GM21619 (cell line): Measurements from ENCODE around the gene SKAP2.

Experiments used
- ATAC-seq: cut with Tn5 transposase; IDR thresholded peaks from one replicate; pipeline ENCODE4 v1.9.1; 2021; ENCODE audit not compliant: unreplicated experiment

The SKAP2 gene

DNA sequence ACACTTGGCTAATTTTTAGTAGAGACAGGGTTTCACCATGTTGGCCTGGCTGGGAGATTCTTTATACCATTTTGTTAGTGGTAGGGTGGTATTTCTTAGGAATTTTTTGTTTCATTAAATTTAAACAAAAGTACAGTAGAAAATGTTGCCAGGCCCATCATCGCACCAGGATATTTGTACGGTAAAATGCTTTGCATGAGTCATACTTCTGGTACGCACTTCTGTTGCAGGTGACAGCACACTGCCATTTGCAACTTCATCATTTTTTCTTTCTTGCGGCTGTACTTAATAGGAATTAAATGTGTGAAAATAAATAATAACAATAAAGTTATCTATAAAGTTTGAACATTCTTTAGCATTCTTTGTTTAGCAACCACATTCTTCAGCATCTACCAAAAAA is 195.6 kb downstream of the SKAP2 start:
- ATAC-seq: no peak

- ATAC-seq: peak; percentile 54
These were observed 196.8 kb downstream of the SKAP2 start for GRCh38 chr7:26667514-26668133.

DNA sequence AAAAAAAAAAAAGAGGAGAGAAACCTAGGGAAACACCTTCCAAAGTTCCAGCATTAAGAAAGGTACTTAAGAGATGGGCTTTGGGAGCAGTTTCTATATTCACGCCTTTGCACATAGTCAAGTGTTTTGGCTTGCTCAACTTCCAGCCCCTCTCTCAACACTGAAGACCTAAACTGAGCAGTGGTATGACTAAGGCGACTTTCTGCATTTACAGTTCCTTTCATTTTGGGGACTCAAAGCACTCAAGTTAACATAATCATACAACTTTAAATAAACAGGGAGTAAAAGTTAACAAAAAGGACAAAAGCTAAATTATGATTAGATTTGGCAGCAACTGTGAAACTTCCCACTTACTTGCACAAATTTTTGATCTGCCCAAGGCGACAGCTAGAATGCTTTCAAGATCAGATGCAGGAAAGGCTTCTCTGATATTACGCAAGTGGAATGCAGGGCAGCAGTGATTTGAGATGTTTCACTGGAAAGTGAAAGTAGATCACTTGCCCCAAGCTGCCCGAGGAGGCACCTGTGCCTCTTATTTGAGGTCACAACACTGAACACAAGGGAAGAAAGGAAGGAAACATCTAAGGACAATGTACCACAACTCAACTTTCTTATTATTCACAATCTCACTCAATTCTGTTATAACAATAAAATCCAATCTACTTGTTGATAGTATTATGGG is 199.5 kb downstream of the SKAP2 start:
- ATAC-seq: no peak

DNA sequence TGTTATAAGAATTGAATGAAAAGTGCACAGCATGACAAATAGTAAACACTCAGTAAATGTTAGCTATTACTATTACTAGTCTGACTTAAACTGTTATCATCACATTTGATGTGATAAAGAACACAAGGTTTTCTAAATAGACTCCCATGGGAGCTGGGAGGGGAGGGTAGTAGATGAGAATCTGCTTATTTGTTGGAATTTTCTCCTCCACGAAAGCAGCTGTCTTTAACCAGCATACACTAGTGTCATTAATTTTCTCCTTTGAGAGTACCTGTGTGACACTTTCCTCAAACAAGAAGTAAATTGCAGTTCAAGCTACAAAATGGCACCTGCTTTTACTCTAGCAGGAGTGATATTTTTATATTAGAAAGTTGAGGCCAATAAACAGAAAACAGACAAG is 200.1 kb downstream of the SKAP2 start:
- ATAC-seq: no peak

- ATAC-seq: no peak
These were observed 200.5 kb downstream of the SKAP2 start for GRCh38 chr7:26663874-26664273.

GRCh38 chr7:26662646-26663045 is 201.7 kb downstream of the SKAP2 start:
- ATAC-seq: no peak

- no peak for ATAC-seq
These were observed 205.3 kb downstream of the SKAP2 start for GRCh38 chr7:26659121-26659520.

DNA sequence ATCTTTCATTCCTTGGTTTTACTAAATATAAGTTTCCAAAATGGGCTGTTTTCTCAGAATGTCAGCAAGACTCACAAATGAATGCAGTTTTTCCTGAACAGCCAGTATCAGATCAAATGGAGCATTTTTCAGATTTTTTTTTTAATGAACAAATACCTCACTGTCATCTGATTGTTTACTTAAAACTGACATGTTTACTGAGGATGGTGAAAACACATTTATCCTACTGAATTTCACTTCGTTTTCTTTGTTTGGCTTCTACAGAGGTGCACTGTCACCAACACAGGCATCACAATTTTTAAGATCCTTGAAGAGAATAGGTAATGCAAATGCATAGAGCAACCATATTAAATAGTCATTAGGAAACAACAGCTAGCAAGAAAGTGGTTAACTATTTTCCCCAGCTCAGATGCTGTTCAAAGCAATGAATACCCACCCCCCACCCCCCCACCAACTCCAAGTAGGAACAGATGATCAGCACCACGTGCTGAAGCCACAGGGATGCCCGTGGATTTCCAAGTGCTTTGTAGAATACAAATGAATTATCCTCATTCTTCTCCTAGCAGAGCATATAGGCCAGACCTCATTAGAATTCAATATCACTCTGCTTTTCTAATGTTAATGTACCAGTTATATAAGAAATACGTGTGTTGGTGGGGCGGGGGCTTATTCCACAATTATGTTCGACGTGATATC is 205.9 kb downstream of the SKAP2 start:
- ATAC-seq: no peak

- ATAC-seq: no peak
These were observed 206.6 kb downstream of the SKAP2 start for GRCh38 chr7:26657686-26658388.

DNA sequence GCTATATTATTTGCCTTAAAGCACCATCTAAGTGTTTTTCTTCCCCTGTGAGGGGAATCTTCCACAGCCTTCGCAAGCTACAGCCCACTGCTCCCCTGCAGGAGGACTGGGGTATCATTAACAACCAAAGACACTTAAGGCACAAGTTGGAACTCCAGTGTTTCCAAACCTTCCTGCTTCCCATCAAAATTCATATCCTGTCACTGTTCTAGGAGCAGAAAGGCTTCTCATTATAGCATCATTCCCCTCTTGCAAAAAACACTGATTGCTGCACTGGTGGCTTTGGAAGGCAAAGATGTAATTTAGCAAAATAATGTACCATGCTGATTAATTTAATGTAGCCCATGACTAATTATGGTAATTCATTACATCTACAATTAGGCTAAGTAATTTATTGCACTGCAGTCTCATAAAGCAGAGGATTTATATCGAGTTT is 207.2 kb downstream of the SKAP2 start:
- ATAC-seq: no peak

DNA sequence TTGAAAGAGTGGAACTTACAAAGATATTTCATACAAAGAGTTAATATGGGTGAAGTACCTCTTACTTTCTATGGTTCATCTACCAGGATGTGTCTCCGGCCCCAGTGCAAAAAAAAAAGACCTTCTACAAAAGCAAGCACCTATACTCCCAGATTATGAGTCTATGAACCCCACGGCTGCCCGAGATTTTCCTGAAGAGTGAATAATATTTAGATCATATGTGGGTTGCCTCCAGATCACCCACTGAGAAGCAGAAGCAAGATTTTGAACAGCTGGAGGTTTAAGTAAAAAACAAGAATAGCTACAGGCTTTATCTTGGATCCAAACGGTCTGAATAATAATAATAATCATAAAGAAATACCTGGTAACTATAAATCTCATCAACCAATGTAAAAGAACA is 207.7 kb downstream of the SKAP2 start:
- ATAC-seq: no peak

DNA sequence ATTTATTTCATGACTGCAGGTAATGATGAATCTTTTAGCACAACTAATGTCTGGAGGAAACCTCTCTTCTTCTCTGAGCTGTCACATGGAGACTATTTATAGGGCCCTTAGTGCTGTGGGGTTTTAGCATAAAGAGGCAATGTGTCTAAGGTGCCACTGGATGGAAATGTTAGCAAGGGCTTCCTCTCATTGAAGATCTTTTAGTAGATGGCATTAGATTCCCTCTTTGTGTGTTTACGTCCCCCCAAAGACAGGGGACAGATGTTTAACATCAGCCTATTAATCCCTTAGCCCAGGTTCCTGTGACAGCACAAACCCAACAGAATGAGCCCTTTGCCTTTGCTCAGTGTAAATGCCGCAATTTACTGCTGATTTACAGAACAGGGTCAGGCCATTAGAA is 208.6 kb downstream of the SKAP2 start:
- ATAC-seq: no peak

- ATAC-seq: no peak
These were observed 210.7 kb downstream of the SKAP2 start for GRCh38 chr7:26653430-26654399.

GRCh38 chr7:26652401-26653100 is 211.8 kb downstream of the SKAP2 start:
- ATAC-seq: no peak

DNA sequence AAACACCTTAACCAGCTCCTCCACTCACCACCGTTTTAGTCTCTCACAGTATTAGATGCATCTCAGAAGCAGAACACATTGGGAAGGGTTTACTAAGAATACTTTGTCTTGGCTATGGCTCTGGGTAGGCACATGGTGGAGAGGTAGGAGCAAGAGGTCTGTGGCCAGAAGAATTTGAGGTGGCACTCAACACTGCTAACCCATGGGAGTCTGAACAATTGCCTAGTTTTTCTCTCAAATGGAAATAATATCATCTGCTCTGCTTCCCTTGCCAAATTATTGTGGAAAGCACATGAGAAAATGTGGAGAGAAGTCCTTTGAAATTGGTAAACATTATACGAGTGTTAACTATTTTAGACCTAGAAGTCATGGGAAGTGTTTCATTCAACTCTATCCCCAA is 214.3 kb downstream of the SKAP2 start:
- ATAC-seq: no peak

DNA sequence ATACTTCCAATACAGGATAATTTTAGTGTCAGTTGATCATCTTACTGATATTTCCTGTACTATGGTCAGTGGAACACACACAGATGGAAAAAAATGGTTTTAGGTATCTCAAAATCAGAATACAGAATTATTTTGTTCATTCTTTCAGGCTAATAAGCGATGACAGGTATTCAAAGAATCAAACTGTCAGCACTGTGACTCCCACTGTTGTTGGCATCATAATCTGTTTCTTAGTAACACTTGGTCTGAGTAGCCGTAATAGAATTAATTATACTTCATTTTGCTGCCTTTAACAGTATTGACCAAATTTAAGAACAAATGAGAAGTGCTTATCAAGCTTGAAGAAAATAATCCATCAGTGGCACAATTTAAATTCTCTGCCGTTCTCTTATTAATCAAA is 215.0 kb downstream of the SKAP2 start:
- ATAC-seq: no peak

- no peak for ATAC-seq
These were observed 215.8 kb downstream of the SKAP2 start for GRCh38 chr7:26648554-26648953.

- no peak for ATAC-seq
These were observed 217.9 kb downstream of the SKAP2 start for GRCh38 chr7:26646336-26647048.

DNA sequence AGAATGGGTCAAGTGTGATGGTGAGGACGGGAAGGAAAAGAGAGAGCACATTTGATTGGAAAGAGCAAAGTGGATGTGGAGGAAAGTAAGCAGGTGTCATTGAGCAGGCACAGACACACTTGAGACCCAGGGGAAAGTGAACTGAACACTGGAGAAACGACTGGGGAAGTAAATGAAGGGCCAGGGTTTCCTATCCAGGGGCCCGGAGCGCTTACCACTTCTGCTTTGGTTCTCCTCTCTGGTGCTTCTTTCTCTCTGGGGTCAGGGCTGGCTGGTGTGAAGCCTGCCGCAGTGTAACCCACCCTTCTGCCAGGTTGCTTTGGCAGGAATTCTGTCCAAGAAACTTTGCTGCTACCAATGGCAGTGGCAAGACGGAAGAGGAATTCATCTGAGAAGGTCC is 219.3 kb downstream of the SKAP2 start:
- no peak for ATAC-seq
